ENCODE results near the gene ANKS3. TPM values are rescaled to one million over a fixed set of nuclear protein-coding genes. Genes with fewer than 3 reads are reported as not detected.
A peak's percentile ranks its signal among the peaks of the same experiment; 100 is the strongest.

Gene ANKS3
- total and polyA plus RNA-seq, 10 of the 15 experiments (the other 5 are each of a cell fraction or from before 2014, with no cell fraction given): 0.29 to 14.2 (median 8.5) TPM

DNA sequence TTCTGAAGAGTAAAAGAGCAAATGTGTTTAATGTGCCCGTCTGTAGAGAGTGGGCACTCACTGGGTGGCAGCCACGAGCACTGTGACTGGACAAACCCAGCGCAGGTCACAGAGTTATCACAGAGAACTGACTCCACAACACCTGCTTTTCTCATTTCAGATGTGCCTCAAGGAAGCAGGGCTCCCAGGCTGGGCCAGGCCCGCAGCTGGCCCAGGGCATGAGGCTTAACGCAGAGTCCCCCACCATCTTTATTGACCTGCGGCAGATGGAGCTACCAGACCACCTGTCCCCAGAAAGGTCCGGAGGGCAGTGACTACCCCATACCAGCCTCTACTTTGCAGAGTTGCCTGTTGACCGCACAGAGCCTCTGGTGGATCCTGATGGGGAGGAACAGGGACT is 12.1 kb upstream of the ANKS3 start (continued):
- TF ChIP-seq, protein P1, sequence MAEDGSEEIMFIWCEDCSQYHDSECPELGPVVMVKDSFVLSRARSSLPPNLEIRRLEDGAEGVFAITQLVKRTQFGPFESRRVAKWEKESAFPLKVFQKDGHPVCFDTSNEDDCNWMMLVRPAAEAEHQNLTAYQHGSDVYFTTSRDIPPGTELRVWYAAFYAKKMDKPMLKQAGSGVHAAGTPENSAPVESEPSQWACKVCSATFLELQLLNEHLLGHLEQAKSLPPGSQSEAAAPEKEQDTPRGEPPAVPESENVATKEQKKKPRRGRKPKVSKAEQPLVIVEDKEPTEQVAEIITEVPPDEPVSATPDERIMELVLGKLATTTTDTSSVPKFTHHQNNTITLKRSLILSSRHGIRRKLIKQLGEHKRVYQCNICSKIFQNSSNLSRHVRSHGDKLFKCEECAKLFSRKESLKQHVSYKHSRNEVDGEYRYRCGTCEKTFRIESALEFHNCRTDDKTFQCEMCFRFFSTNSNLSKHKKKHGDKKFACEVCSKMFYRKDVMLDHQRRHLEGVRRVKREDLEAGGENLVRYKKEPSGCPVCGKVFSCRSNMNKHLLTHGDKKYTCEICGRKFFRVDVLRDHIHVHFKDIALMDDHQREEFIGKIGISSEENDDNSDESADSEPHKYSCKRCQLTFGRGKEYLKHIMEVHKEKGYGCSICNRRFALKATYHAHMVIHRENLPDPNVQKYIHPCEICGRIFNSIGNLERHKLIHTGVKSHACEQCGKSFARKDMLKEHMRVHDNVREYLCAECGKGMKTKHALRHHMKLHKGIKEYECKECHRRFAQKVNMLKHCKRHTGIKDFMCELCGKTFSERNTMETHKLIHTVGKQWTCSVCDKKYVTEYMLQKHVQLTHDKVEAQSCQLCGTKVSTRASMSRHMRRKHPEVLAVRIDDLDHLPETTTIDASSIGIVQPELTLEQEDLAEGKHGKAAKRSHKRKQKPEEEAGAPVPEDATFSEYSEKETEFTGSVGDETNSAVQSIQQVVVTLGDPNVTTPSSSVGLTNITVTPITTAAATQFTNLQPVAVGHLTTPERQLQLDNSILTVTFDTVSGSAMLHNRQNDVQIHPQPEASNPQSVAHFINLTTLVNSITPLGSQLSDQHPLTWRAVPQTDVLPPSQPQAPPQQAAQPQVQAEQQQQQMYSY (CRISPR knock-in tag; IDR thresholded peaks at IDR 0.05): no peak
- TF ChIP-seq KLF5 (IDR thresholded peaks at IDR 0.05; ENCODE audit: partially characterized antibody) (no peak), NFXL1 (IDR thresholded peaks at IDR 0.05; ENCODE audit: borderline replicate concordance) (no peak), ATF7 (IDR thresholded peaks at IDR 0.05; ENCODE audit: low read depth) (no peak), IRF4 (IDR thresholded peaks at IDR 0.05; ENCODE audit: low read depth, low read length) (no peak)
- TF ChIP-seq, protein P2, sequence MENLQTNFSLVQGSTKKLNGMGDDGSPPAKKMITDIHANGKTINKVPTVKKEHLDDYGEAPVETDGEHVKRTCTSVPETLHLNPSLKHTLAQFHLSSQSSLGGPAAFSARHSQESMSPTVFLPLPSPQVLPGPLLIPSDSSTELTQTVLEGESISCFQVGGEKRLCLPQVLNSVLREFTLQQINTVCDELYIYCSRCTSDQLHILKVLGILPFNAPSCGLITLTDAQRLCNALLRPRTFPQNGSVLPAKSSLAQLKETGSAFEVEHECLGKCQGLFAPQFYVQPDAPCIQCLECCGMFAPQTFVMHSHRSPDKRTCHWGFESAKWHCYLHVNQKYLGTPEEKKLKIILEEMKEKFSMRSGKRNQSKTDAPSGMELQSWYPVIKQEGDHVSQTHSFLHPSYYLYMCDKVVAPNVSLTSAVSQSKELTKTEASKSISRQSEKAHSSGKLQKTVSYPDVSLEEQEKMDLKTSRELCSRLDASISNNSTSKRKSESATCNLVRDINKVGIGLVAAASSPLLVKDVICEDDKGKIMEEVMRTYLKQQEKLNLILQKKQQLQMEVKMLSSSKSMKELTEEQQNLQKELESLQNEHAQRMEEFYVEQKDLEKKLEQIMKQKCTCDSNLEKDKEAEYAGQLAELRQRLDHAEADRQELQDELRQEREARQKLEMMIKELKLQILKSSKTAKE (IDR thresholded peaks at IDR 0.05; ENCODE audit: low read depth, poor library complexity, severe bottlenecking): no peak

GRCh38 chr16:4745274-4745569 is 11.2 kb upstream of the ANKS3 start:
- BruUV-seq (replicated peaks): no TSS peak
- no peak overlapping the region for H2AFZ ChIP-seq (ENCODE audit: control insufficient read depth, low read depth, low read length)
- 79% methylated on average over 3 of the region's 3 CpGs for WGBS (ENCODE audit: insufficient coverage, insufficient replicate concordance, low lambda C conversion rate, missing lambda C conversion rate)
- RAD21 ChIA-PET (ENCODE audit: unreplicated experiment): no interaction called here
- CTCF ChIA-PET: interaction anchor here (0.7 kb wide), 1 partner anchor 515 kb away, joined by 3 read pairs; no protein-coding TSS in a partner anchor
- no peak overlapping the region for H3K27ac ChIP-seq (ENCODE audit: control insufficient read depth, insufficient read depth)
- H4K20me1 ChIP-seq (ENCODE audit: control insufficient read depth, insufficient read depth): no peaks in the 10 kb centered on the region
- no peaks in the 10 kb centered on the region; a peak in 1 of 4 replicates for H3K36me3 ChIP-seq (ENCODE audit: control insufficient read depth in 2 of 2, insufficient read depth in 2 of 2, low read length in 1 of 2)
- TF ChIP-seq, protein P3, sequence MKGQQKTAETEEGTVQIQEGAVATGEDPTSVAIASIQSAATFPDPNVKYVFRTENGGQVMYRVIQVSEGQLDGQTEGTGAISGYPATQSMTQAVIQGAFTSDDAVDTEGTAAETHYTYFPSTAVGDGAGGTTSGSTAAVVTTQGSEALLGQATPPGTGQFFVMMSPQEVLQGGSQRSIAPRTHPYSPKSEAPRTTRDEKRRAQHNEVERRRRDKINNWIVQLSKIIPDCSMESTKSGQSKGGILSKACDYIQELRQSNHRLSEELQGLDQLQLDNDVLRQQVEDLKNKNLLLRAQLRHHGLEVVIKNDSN (IDR thresholded peaks at IDR 0.05; ENCODE audit: borderline replicate concordance, extremely low read length, insufficient read depth, low read depth, low read length): peak; percentile 68
- TF ChIP-seq, protein P4, sequence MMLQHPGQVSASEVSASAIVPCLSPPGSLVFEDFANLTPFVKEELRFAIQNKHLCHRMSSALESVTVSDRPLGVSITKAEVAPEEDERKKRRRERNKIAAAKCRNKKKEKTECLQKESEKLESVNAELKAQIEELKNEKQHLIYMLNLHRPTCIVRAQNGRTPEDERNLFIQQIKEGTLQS (IDR thresholded peaks at IDR 0.05; ENCODE audit: borderline replicate concordance, extremely low read depth, low read depth, low read length): peak; percentile 21; the same call in 1 of the 2 replicates
- no peak for TF ChIP-seq TBL1XR1 (IDR thresholded peaks at IDR 0.05; ENCODE audit: low read depth, low read length)
- TF ChIP-seq ZSCAN29 (IDR thresholded peaks at IDR 0.05): no peak
- no peak for TF ChIP-seq NBN (IDR thresholded peaks at IDR 0.05)
- peak; percentile 25; the same call in 1 of the 2 replicates for TF ChIP-seq RAD51 (IDR thresholded peaks at IDR 0.05)
- DNase-seq (ENCODE audit: low read depth, low spot score) (no peak), ATAC-seq (0 out of 3 replicates have a peak, but pooled peaks have one; percentile 13), FAIRE-seq (no peak)
- intact Hi-C loops (cut with micrococcal nuclease; ENCODE audit: unreplicated experiment) (no loop called here), in situ Hi-C loops (cut with MboI) (no loop called here)
- H3K9ac ChIP-seq (ENCODE audit: control insufficient read depth, insufficient read depth, low read length): no peak overlapping the region
- H3K4me2 ChIP-seq (ENCODE audit: control insufficient read depth, insufficient read depth): no peak overlapping the region
- POLR2A ChIA-PET: interaction anchor here (0.7 kb wide), 1 partner anchor 44 kb away, joined by 4 read pairs; no protein-coding TSS in a partner anchor
- no peaks in the 10 kb centered on the region for H3K79me2 ChIP-seq (ENCODE audit: control insufficient read depth, insufficient read depth, low read length)
- H3K27me3 ChIP-seq (replicated peaks in 1 of 2; ENCODE audit: control insufficient read depth in 2 of 2, insufficient read depth in 2 of 2, low read length in 1 of 2): no peaks in the 10 kb centered on the region
- SMC1A ChIA-PET (ENCODE audit: uncharacterized antibody, unreplicated experiment): no interaction called here
- H3K4me3 ChIP-seq: no peak overlapping the region
- H3K4me1 ChIP-seq (ENCODE audit: control insufficient read depth, insufficient read depth, low read length): peaks cover 12% of the 10 kb centered on the region
- no peaks in the 10 kb centered on the region for H3K9me3 ChIP-seq (replicated peaks; ENCODE audit: control insufficient read depth, insufficient read depth, low read length)
